Measurements from ENCODE around the gene SLC44A2.

Gene SLC44A2

GRCh38 chr19:10625003-10625761 lies at the start of gene SLC44A2:
TSS of gene SLC44A2 (plus strand) at chr19:10625553. CDS start at chr19:10625634, 81 bp downstream.
- no peak for DNase-seq

GRCh38 chr19:10577951-10578350 lies 47.4 kb upstream of the SLC44A2 start:
- no peak for DNase-seq

- DNase-seq = peak; percentile 95
Measured at GRCh38 chr19:10580979-10581631, 44.2 kb upstream of the SLC44A2 start.

DNA sequence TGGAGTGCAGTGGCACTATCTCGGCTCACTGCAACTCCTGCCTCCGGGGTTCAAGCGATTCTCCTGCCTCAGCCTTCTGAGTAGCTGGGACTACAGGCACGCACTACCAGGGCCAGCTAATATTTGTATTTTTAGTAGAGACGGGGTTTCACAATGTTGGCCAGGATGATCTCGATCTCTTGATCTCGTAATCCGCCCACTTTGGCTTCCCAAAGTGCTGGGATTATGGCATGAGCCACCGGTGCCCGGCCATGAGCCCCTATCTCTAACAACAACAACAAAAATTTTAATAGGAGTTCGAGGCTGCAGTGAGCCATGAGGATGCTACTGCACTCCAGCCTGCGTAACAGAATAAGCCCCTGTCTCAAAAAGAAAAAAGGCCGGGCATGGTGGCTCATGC lies 43.3 kb upstream of the SLC44A2 start:
- no peak for DNase-seq

DNA sequence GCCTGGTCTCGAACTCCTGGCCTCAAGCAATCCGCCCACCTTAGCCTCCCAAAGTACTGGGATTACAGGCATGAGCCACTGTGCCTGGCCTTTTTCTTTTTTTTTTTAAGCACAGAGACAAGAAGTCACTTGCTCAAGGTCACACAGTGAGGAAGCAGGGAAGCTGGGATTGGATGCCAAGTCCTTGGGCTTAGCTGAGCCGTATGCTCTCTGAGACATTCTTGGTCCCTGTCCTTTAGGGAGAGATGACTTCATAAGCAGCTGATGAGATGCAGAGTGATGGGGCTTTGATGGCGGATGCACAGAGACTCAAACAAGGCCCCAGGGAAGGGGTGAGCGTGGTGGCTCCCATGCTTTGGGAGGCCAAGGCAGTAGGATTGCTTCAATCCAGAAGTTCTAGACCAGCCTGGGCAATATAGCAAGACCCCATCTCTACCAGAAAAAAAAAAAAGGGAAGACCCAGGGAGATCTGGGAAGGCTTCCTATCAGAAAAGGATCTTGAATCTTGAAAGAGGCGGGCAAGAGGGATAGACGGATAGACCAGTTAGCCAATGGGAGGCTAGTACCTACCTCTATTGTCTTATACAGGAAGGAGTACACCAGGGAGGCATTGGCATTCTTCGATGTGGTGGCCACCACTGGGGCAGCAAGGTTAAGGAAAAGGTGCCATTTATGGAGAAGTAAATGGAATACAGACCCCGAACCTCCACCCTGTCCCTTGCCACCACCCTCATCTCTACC lies 42.1 kb upstream of the SLC44A2 start:
- DNase-seq = no peak

- DNase-seq = no peak
Measured at GRCh38 chr19:10586396-10586795, 39.0 kb upstream of the SLC44A2 start.

GRCh38 chr19:10587022-10587838 lies 38.1 kb upstream of the SLC44A2 start, which contains the start of gene AP1M2:
TSS of gene AP1M2 (minus strand) at chr19:10587312. CDS start at chr19:10587231, 81 bp downstream.
- DNase-seq = no peak

DNA sequence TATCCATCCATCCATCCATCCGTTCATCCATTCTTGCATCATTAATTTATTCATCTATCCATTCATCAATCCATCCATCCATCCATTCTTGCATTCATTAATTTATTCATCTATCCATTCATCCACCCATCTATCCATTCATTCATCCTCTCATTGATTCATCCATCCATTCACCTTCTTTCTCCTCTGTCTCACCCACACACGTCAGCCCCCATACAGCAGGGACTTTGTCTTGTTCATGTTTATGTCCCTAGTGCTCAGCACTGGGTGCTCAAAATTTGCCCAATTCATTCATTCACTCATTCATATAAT lies 37.6 kb upstream of the SLC44A2 start:
- no peak for DNase-seq

DNA sequence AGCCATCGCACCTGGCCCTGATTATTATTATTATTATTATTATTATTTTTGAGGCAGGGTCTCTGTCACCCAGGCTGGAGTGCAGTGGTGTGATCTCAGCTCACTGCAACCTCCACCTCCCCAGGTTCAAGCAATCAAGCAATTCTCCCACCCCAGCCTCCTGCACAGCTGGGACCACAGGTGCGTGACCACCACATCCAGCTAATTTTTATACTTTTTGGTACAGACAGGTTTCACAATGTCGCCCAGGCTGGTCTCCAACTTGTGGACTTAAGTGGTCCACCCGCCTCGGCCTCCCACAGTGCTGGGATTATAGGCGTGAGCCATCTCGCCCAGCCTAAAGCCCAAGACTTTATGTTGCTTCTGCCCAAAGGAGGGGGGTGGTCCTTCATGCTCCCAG lies 32.2 kb upstream of the SLC44A2 start:
- no peak for DNase-seq

- no peak for DNase-seq
Measured at GRCh38 chr19:10593820-10594637, 31.3 kb upstream of the SLC44A2 start.

GRCh38 chr19:10600149-10600548 lies 25.2 kb upstream of the SLC44A2 start:
- DNase-seq = no peak

- no peak for DNase-seq
Measured at GRCh38 chr19:10601999-10602329, 23.4 kb upstream of the SLC44A2 start.

DNA sequence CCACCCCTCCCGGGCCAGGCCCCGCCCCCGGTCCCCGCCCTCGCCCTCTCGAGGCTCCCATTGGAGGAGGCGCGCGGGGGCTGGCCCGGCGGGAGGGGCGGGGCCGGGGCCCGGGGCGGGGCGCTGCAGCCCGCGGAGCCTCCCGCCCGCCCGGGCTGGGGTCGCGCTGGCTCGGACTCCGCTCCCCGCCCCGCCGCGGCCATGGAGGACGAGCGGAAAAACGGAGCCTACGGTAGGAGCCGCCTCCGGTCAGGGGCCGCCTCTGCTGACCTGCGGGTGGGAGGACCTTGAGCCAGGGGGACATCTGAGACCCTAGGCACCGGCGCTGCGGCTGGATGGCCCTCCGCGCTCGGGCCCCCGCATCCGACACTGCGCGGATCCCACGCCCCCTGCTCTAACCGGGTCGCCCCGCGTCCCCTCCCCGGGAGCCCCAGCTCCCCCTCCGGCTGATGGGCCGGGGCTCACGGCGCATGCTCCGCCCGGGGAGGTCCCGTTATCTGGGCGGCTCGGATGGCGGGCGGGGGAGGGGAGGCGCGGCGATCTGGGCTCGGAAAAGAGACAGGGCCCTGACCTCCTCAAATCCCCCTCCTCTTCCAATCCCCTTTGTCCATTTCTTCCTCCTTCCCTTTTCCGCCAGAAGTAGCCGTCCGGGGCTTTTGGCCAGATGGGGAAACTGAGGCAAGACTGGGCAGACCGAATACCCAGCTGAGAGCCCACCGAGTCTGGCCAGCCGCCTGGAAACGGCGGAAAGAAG lies 22.8 kb upstream of the SLC44A2 start:
- DNase-seq = peak; percentile 89 to 92

- DNase-seq = peak; percentile 67 to 77
Measured at GRCh38 chr19:10603084-10603872, 22.1 kb upstream of the SLC44A2 start.

DNA sequence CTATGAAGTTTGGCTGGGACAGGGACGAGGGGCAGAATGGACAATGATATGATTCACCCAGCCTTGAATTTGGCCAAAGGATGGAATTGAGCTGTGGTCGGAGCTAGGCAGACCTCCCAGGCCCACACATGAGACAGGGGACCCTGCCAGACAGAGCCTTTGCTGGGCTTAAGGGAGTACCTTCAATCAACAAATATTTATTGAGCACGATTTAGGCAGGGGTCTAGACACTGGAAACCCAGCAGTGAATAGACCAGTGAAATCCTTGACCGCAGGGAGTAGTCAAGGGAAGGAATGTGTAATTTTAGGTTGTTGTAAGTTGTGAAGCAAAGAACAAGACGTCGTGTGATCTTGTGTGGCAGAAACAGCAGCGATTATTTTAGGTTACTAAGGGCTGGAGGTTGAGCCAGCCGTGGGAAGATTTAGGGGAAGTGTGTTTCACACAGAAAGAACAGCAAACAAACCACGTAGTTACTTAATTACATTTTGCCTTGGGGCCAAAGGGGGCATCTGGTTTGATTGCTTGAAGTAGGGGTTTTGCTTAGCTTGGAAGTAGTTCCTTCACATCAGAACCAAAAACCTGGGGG lies 21.4 kb upstream of the SLC44A2 start:
- DNase-seq = peak; percentile 22 to 30

GRCh38 chr19:10604460-10604980 lies 20.8 kb upstream of the SLC44A2 start:
- peak in 1 of 2 experiments; percentile 19 for DNase-seq

DNA sequence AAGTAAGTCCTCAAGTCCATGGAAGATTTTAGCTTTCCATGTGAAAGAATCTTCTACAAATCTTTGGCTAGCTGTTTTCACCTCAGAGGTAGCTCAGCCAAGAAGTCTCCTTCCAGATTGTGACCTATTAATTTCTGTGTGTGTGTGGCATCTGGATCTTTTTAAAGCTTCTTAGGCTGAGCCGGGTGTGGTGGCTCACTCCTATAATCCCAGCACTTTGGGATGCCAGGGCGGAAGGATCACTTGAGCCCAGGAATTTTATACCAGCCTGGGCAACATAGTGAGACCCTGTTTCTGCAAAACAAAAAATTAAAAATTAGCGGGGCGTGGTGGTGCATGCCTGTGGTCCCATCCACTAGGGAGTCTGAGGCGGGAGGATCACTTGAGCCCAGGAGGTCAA lies 13.4 kb upstream of the SLC44A2 start:
- DNase-seq = no peak

- no peak for DNase-seq
Measured at GRCh38 chr19:10612499-10613119, 12.7 kb upstream of the SLC44A2 start.

- DNase-seq = no peak
Measured at GRCh38 chr19:10615429-10616023, 9.8 kb upstream of the SLC44A2 start.

All from activated CD4-positive, alpha-beta T cell treated with anti-CD3 and anti-CD28 coated beads, Interleukin-2, amount 50 U/mL, for 48 hours (primary cell).